Stimulated activated naive CD8-positive, alpha-beta T cell treated with anti-CD3 and anti-CD28 coated beads, Interleukin-15, Interleukin-2, amounts not matched to agents 100 U/mL and 50 U/mL, for 24 hours (primary cell): ENCODE results near the gene UIMC1.
A peak's percentile ranks its signal among the peaks of the same experiment; 100 is the strongest.
"Not testable (repeated sequence)": the region's sequence is repeated elsewhere in the genome, so short reads cannot be mapped to it uniquely, and the experiment has no call there.

ENCODE experiments used
- ATAC-seq: fragments of 150-1000 bp; cut with Tn5 transposase; one replicate; pipeline ENCODE4 v1.10.0; 2021
- DNase-seq: peaks from one replicate; pipeline ENCODE4 v3.0.0; 2021

The UIMC1 gene

GRCh38 chr5:177005619-177006264 is 837 bp downstream of the UIMC1 start:
- ATAC-seq (peak; percentile 69), DNase-seq (peak; percentile 80)

DNA sequence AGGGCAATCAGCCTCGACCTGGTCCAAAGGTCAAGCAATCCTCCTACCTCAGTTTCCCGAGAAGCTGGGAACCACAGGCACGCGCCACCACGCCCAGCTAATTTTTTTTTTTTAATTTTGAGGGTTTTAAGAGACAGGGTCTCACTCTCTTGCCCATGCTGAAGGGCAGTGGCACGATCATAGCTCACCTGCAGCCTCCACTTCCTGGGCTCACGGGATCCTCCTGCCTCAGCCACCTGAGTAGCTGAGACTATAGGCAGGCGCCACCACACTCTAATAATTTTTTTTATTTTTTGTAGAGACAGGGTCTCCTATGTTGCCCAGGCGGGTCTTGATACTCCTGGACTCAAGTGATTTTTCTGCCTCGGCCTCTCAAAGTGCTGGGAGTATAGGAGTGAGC is 1.6 kb downstream of the UIMC1 start:
- DNase-seq: no peak
- ATAC-seq: no peak

DNA sequence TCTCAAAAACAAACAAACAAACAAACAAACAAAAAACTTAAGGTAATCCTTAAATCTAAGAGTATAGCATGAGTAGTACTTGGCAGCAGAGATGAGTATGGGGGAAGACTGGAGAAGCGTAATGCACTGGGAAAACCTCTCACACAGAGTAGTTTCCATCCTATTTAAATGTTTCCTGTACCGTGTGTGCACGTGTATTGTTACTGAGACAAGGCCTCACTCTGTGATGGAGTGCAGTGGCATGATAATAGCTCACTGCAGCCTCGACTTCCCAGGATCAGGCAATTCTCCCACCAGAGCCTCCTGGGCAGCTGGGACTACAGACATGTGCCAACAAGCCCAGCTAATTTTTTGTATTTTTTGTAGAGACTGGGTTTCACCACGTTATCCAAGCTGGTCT is 2.9 kb downstream of the UIMC1 start:
- ATAC-seq (no peak), DNase-seq (no peak)

DNA sequence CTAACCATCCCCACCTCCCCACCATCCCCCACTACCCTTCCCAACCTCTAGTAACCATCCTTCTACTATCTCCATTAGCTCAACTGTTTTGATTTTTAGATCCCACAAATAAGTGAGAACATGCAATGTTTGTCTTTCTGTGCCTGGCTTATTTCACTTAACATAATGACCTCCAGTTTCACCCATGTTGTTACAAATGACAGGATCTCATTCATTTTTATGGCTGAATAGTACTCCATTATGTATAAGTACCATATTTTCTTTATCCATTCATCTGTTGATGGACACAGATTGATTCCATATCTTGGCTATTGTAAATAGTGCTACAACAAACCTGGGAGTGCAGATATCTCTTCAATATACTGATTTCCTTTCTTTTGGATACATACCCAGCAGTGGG is 7.1 kb downstream of the UIMC1 start:
- not testable (repeated sequence) for DNase-seq, ATAC-seq

DNA sequence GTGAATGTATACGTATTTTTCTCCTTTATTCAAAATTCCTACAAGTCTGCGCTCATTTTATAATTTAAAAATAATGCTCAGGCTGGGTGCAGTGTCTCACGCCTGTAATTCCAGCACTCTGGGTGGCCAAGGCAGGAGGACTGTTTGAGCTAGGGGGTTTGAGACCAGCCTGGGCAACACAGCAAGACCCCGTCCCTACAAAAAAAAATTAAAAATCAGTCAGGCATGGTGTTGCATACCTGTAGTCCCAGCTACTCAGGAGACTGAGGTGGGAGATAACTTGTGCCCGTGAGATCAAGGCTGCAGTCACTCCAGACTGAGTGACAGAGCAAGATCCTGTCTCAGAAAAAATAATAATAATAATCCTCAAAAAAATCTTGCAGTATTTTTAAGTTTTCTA is 7.8 kb downstream of the UIMC1 start:
- ATAC-seq: no peak
- no peak for DNase-seq

GRCh38 chr5:176996780-176997179 is 9.8 kb downstream of the UIMC1 start:
- no peak for DNase-seq

DNA sequence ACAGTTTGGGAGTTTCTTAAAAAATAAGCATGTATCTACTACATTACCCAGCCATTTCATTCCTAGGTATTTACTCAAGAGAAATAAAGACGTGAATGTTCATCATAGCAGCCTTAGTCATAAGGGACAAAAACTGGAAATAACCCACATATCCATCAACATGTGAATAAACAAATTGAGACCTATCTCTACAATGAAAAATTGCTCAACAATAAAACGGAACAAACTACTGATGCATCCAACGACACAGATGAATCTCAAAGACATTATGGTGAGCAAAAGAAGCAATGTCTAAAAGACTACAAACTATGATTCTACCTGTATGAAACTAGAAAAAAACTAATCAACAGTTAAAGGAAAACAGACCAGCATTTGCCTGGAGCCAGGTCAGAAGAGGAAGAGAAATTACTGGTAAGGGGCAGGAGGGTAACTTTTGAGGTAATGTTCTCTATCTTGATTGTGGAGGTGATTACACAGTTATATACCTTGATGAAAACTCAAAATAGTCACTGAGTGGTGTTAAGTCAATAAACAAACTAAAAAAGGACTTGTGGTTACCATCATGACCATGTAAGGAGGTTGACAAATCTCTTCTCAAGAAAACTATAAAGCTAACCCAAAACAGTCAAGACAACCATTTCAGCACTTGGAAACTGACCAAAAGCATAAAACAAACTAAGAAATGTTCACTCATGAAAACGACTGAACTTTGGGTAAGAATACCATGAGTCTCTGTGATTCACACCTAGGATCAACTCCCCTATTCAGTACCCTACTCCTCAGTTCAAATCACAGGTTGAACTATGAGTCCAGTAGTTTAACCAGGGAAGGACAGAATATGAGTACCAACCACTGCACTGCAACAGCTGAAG is 10.4 kb downstream of the UIMC1 start:
- DNase-seq (no peak), ATAC-seq (peak; percentile 40)

More at GRCh38 chr5:176996780-176997179, 9.8 kb downstream of the UIMC1 start:
- ATAC-seq: no peak

DNA sequence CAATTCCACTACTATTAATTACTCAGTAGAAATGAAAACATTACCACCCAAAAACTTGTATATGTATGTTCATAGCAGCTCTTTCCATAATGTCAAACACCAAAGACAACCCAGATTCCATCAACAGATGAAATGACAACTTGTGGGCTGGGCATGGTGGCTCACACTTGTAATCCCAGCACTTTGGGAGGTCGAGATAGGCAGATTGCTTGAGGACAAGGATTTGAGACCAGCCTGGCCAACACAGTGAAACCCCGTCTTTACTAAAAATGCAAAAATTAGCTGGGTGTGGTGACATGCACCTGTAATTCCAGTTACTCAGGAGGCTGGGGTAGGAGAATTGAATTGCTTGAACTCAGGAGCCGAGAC is 11.5 kb downstream of the UIMC1 start:
- no peak for DNase-seq
- no peak for ATAC-seq

DNA sequence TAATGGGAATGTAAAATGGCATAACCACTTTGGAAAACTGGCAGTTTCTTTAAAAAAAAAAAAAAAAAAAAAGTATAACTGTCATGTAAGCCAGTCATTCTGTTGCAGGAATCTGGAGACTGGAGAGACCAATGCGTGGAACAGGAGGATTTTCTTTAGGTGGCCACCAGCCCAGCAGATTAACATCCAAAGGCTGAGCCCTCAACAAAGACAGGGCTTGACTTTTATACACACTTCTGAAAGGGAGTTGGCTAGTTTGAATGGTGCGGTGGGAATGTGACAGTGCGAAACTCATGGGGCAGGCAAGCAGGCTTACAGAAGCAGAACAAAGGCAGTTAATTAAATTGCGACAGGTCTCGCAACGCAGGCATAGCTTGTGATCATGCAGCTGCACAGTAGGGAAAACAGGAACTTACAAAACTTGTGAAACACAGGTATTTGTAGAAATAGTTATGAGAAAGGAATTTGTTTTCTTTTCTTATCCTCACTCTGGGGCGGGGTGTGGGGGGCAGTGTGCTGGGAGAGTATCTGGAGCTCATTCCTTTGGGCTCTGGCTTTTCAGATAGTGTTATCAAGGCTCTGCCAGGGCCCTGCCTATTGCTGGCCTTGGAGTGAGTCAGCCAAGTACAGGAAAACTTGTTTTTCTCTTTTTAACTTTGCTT is 12.0 kb downstream of the UIMC1 start:
- ATAC-seq: no peak
- DNase-seq: no peak

- ATAC-seq: not testable (repeated sequence)
Measured at GRCh38 chr5:176993081-176993480, 13.5 kb downstream of the UIMC1 start.

GRCh38 chr5:176987583-176987982 is 19.0 kb downstream of the UIMC1 start:
- no peak for ATAC-seq
- DNase-seq: no peak

More at GRCh38 chr5:176993081-176993480, 13.5 kb downstream of the UIMC1 start:
- DNase-seq: not testable (repeated sequence)

- ATAC-seq (no peak), DNase-seq (no peak)
Measured at GRCh38 chr5:176986280-176986679, 20.3 kb downstream of the UIMC1 start.

GRCh38 chr5:176985516-176985915 is 21.1 kb downstream of the UIMC1 start:
- peak; percentile 46 for ATAC-seq
- DNase-seq: no peak

- not testable (repeated sequence) for DNase-seq
Measured at GRCh38 chr5:176984176-176984575, 22.4 kb downstream of the UIMC1 start.

GRCh38 chr5:176983593-176983992 is 23.0 kb downstream of the UIMC1 start:
- not testable (repeated sequence) for DNase-seq, ATAC-seq

More at GRCh38 chr5:176984176-176984575, 22.4 kb downstream of the UIMC1 start:
- ATAC-seq: not testable (repeated sequence)

GRCh38 chr5:176983112-176983511 is 23.5 kb downstream of the UIMC1 start:
- not testable (repeated sequence) for ATAC-seq, DNase-seq

GRCh38 chr5:176980818-176981217 is 25.8 kb downstream of the UIMC1 start:
- DNase-seq (no peak), ATAC-seq (no peak)

GRCh38 chr5:176979669-176980068 is 26.9 kb downstream of the UIMC1 start:
- no peak for ATAC-seq
- DNase-seq: no peak

GRCh38 chr5:176965633-176966032 is 40.9 kb downstream of the UIMC1 start:
- no peak for ATAC-seq

GRCh38 chr5:176959051-176959450 is 47.5 kb downstream of the UIMC1 start:
- DNase-seq: no peak
- peak; percentile 28 for ATAC-seq

More at GRCh38 chr5:176965633-176966032, 40.9 kb downstream of the UIMC1 start:
- no peak for DNase-seq

DNA sequence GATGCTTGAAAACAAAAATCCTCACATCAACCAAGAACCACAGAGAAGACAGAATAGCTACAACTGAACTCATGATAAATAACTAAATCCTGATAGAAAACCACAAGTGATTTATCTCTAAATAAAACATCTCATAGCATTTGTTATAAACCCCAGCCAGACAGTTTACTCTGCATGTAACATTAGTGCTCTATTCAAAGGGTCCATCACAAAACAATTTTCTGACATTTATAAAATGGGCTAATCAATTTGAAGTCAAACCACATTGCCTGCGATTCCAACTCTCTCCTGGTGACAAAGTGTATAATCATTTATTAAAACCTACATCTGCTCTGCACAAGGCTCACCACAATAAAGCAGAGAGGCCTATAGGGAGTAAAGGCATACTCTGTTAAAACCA is 49.8 kb downstream of the UIMC1 start:
- no peak for ATAC-seq
- DNase-seq: no peak

DNA sequence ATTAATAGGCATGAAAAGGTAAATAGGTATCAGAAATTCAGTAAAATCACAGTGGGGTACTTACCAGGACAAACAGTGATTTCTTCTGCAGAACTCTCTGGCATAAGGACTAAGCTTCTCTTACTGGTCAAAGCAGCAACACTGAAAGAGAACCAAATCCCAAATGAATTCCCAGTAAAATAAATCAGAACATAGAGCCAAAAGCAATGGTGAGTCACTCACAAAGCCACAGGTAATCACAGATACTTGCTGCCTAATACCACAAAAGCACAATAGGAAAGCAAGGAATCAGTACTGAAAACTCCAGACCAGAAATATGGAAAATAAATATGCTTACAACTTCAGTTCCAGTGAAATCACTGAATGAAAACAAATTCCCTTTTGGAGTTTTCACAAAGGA is 50.7 kb downstream of the UIMC1 start:
- no peak for DNase-seq
- no peak for ATAC-seq

GRCh38 chr5:176954050-176954449 is 52.5 kb downstream of the UIMC1 start:
- DNase-seq (no peak), ATAC-seq (no peak)
